GM13976 (cell line): ENCODE data around the gene KDM1B.
A peak's percentile ranks its signal among the peaks of the same experiment; 100 is the strongest.

Experiments
- DNase-seq: peaks from one replicate; pipeline ENCODE4 v3.0.0; 2012; ENCODE audit warnings: low spot score
- CTCF ChIP-seq: IDR thresholded peaks from 2 replicates; pipeline ENCODE4 v1.5.1; 2012; ENCODE audit warnings: borderline replicate concordance, mild to moderate bottlenecking; ENCODE audit not compliant: insufficient read depth; ENCODE audit errors: extremely low read depth, missing control alignments, control extremely low read depth
- in situ Hi-C: fragments of 300-500 bp; cut with MboI; formaldehyde crosslinking; loops from one replicate; pipeline ENCODE4 v1.12.0; 2022; ENCODE audit warnings: low sequenced_read_pairs, mixed read lengths, inconsistent platforms; ENCODE audit not compliant: unreplicated experiment

The KDM1B gene

GRCh38 chr6:18119236-18119635 is 36.0 kb upstream of the KDM1B start:
- TF ChIP-seq CTCF, result no peak
- no peak for DNase-seq
- in situ Hi-C loops, result no loop called here

- in situ Hi-C loops, result no loop called here
- TF ChIP-seq CTCF, result no peak
- DNase-seq, result peak; percentile 30
These were observed 33.6 kb upstream of the KDM1B start for GRCh38 chr6:18121580-18122127.

GRCh38 chr6:18122128-18123093 is 32.8 kb upstream of the KDM1B start, which contains the start of gene NHLRC1:
Gene NHLRC1, minus strand, starts transcription at chr6:18122677. Its CDS starts 71 bp downstream, at chr6:18122606.
- peak; percentile 87 for DNase-seq
- TF ChIP-seq CTCF, result peak; percentile 65
- in situ Hi-C loops, result no loop called here

- TF ChIP-seq CTCF, result no peak
- in situ Hi-C loops, result no loop called here
- DNase-seq, result no peak
These were observed 29.1 kb upstream of the KDM1B start for GRCh38 chr6:18126121-18126520.

- DNase-seq, result no peak
- in situ Hi-C loops, result no loop called here
- no peak for TF ChIP-seq CTCF
These were observed 22.9 kb upstream of the KDM1B start for GRCh38 chr6:18132346-18132745.

- in situ Hi-C loops, result no loop called here
- DNase-seq, result no peak
- TF ChIP-seq CTCF, result no peak
These were observed 20.1 kb upstream of the KDM1B start for GRCh38 chr6:18135171-18135570.
